Thymus (tissue), 11 donors: ENCODE data around the gene DLST. TPM values are rescaled to one million over a fixed set of nuclear protein-coding genes. Genes with fewer than 3 reads are reported as not detected.
"Not testable (repeated sequence)": the region's sequence is repeated elsewhere in the genome, so short reads cannot be mapped to it uniquely, and the experiment has no call there.

Experiments used
- DNase-seq, 9 donors: peaks; one replicate each; pipeline ENCODE4 v3.0.0-alpha.2; 2013; ENCODE audit warnings: low spot score in 9 of 9, low read depth in 6 of 9, missing footprints in 1 of 9
- H3K27ac ChIP-seq, 2 donors: one replicate each; pipeline ENCODE4 v1.5.1; 2013; ENCODE audit warnings: control low read depth in 1 of 2, low read depth in 1 of 2, low read length in 1 of 2, mild to moderate bottlenecking in 1 of 2, moderate library complexity in 1 of 2
- H3K27me3 ChIP-seq, 2 donors: one replicate each; pipeline ENCODE4 v1.5.1; 2013; ENCODE audit warnings: low read length in 1 of 2; ENCODE audit not compliant: control insufficient read depth in 2 of 2, insufficient read depth in 1 of 2
- H3K36me3 ChIP-seq, 2 donors: one replicate each; pipeline ENCODE4 v1.5.1; 2013; ENCODE audit warnings: low read length in 1 of 2, mild to moderate bottlenecking in 1 of 2, moderate library complexity in 1 of 2; ENCODE audit not compliant: control insufficient read depth in 2 of 2, insufficient read depth in 2 of 2
- H3K4me1 ChIP-seq, 2 donors: one replicate each; pipeline ENCODE4 v1.5.1; 2013; ENCODE audit warnings: low read length in 2 of 2; ENCODE audit not compliant: control insufficient read depth in 2 of 2, insufficient read depth in 2 of 2
- H3K4me3 ChIP-seq, 2 donors: one replicate each; pipeline ENCODE4 v1.5.1; 2013; ENCODE audit warnings: low read length in 2 of 2, control low read depth in 1 of 2, mild to moderate bottlenecking in 1 of 2
- H3K9me3 ChIP-seq, 2 donors: one replicate each; pipeline ENCODE4 v1.5.1; 2013; ENCODE audit warnings: low read length in 1 of 2, mild to moderate bottlenecking in 1 of 2; ENCODE audit not compliant: control insufficient read depth in 2 of 2, insufficient read depth in 1 of 2
- WGBS: extraction: QIAGEN DNeasy Blood & Tissue Kit; methylation state at CpG from one replicate; pipeline ENCODE4 v1.1.7; 2013; 5-methylcytosine and 5-hydroxymethylcytosine counted together
- polyA plus RNA-seq: library from polyadenylated mRNA; stranded (reverse); fragments of 200-250 nt; gene quantifications from one replicate; pipeline ENCODE4 v1.2.3, GENCODE V29; 2013
- total RNA-seq: library from RNA; stranded (reverse); fragments of 120-200 nt; gene quantifications from one replicate; pipeline ENCODE4 v1.2.4, GENCODE V29; 2013
- donor health status: healthy.

Gene DLST
- total and polyA plus RNA-seq, 2 donors = 29.8 to 49.4 TPM

DNA sequence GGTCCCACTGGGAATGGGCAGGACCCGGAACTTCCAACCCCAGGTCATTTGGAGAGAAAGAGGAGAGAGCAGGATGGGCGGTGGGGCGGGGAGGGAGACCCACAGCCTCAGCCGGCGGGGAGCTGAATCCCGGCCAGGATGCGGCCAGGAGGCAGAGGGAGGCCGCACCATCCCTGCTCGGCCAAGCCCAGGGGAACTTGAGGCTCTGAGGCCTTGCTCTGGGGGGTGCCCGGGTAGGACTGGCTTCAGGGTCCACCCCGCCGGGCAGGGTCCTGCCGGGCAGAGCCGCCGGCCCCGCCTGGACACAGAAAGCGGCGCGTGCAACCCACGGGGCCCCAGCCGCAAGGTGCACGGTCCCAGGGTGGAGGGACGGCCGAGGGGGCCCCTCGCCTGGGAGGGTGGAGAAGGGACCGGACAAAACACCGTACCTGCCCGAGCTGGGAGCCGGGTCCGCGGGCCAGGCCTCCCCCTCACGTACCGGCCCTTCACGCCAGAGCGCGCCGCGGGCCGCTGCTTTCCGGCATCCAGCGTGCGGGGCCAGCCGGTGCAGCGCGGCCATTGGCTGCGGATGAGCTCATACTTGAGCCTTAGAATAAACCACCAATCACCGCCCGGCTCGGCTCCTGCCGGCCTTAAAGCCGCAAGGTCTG, 41.2 kb downstream of the DLST start, which contains the start of gene RPS6KL1:
RPS6KL1 (minus strand) TSS at position 509 of the 650 bp plus-strand sequence. CDS start 1,719 bp downstream, outside the sequence.
- no peaks in the 10 kb centered on the region for H3K9me3 ChIP-seq
- DNase-seq = peak in 7 of 9 donors; percentile 44 to 83 (median 73)
- 20% methylated on average over 51 of the region's 51 CpGs for WGBS
- H3K4me1 ChIP-seq = peaks cover 0 to 13% of the 10 kb centered on the region in 2 donors
- H3K36me3 ChIP-seq = no peaks in the 10 kb centered on the region
- H3K4me3 ChIP-seq = peak within 1 kb of the TSS; percentile 49 to 52
- H3K27ac ChIP-seq = no peak within 1 kb of the TSS
- peaks cover 0 to 8% of the 10 kb centered on the region in 2 donors for H3K27me3 ChIP-seq

DNA sequence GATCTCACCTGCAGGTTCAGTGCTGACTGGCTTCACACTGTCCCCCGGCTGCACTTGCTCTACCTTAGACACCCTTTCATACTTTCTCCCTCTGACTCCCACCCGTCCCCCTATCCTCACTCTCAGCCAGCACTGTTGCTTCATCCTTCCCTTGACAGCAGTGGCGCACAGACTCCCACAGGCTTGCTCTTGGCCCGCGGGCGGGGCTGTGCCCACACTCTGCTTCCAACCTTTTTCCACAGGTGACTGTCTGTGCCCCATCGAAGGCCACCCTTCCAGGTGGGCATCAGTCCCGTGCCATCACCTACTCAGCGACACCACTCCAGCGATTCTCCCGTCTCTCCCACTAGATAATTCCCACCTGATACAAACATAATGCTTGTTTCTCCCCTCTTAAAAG, 42.3 kb downstream of the DLST start:
- Histone ChIP-seq H3K27ac (no peak overlapping the region), H3K27me3 (peaks cover 0 to 8% of the 10 kb centered on the region in 2 donors), H3K4me1 (peaks cover 0 to 10% of the 10 kb centered on the region in 2 donors), H3K36me3 (no peaks in the 10 kb centered on the region), H3K9me3 (no peaks in the 10 kb centered on the region), H3K4me3 (no peak overlapping the region)
- 95% methylated on average over 11 of the region's 11 CpGs for WGBS
- DNase-seq = no peak

DNA sequence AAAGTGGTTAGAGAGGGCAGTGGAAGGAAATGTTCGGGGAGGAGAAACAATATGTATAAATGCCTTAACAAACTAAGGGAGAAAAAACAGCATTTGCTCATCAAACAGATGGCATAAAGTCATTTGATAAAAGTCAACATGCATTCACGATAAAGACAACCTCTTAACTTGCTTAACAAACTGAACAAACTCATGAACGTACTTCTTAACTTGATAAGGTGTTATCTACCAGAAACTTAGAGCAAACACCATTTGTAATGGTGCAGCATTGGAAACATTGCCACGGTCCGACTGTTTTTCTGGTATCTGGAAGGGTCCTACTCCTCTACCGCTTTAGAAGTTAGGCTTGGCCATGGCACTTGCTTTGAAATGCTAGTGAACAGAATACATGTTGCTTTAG, 45.5 kb downstream of the DLST start:
- Histone ChIP-seq H3K4me3 (no peak overlapping the region), H3K4me1 (peaks cover 0 to 12% of the 10 kb centered on the region in 2 donors), H3K27me3 (peaks cover 0 to 8% of the 10 kb centered on the region in 2 donors), H3K9me3 (no peaks in the 10 kb centered on the region), H3K27ac (no peak overlapping the region), H3K36me3 (no peaks in the 10 kb centered on the region)
- WGBS = 95% methylated on average over 6 of the region's 6 CpGs
- no peak for DNase-seq

DNA sequence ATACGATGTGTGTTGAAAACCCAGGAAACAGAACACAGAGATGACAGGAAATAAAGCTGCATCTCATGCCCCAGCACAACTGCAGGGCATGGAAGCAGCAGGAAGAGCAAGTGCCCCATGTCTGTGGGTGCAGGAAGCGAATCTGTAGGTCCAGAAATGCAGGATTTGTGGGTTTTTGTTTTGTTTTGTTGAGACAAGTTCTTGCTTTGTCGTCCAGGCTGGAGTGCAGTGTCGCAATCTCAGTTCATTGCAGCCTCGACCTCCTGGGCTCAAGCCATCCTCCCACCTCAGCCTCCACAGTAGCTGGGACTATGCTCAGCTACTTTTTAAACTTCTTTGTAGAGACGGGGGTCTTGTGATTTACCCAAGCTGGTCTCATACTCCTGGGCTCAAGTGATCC, 47.5 kb downstream of the DLST start:
- H3K27ac ChIP-seq = no peak overlapping the region
- peaks cover 0 to 8% of the 10 kb centered on the region in 2 donors for H3K4me1 ChIP-seq
- 80% methylated on average over 6 of the region's 6 CpGs for WGBS
- H3K4me3 ChIP-seq = no peak overlapping the region
- no peak for DNase-seq
- H3K9me3 ChIP-seq = no peaks in the 10 kb centered on the region
- no peaks in the 10 kb centered on the region for H3K36me3 ChIP-seq
- H3K27me3 ChIP-seq = no peaks in the 10 kb centered on the region

DNA sequence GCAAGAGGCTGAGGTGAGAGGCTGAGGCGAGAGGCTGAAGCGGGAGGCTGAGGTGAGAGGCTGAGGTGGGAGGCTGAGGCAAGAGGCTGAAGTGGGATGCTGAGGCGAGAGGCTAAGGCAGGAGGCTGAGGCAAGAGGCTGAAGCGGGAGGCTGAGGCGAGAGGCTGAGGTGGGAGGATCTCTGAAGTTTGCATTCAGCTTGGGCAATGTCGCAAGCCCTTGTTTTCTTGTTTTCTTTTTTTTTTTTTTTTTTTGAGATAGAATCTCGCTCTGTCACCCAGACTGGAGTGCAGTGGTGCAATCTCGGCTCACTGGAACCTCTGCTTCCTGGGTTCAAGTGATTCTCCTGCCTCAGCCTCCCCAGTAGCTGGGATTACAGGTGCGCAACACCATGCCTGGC, 50.0 kb downstream of the DLST start:
- WGBS = 91% methylated on average over 9 of the region's 9 CpGs
- not testable (repeated sequence) for H3K9me3 ChIP-seq, H3K27ac ChIP-seq, DNase-seq, H3K36me3 ChIP-seq, H3K4me3 ChIP-seq, H3K27me3 ChIP-seq
- H3K4me1 ChIP-seq = peaks cover 0 to 18% of the 10 kb centered on the region in 2 donors

DNA sequence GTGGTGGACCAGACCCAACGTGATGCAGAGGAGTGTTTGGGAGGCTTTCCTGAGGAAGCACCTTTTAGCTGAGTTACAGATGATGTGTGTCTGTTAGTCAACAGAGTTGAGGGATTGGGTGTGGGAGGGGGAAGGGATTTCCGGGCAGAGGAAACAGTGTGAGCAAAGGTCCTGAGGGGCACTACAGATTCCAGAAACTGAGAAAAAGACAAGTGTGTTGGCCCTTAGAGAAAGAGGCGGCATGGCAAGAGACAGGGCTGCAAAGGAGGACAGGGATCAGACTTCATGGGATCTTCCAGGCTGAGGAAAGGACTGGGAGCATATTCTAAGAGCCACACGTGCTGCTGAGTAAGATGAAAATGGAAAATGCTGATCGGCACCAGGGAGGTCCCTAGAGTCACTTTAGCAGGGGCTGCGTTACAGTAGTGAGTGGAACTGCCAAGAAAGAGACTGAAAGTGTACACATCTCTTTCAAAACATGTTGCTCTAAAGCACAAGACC, 50.7 kb downstream of the DLST start:
- Histone ChIP-seq H3K9me3 (no peaks in the 10 kb centered on the region), H3K27ac (no peak overlapping the region), H3K27me3 (no peaks in the 10 kb centered on the region), H3K4me3 (no peak overlapping the region), H3K4me1 (peaks cover 0 to 18% of the 10 kb centered on the region in 2 donors), H3K36me3 (no peaks in the 10 kb centered on the region)
- no peak for DNase-seq
- WGBS = 36% methylated on average over 6 of the region's 6 CpGs

DNA sequence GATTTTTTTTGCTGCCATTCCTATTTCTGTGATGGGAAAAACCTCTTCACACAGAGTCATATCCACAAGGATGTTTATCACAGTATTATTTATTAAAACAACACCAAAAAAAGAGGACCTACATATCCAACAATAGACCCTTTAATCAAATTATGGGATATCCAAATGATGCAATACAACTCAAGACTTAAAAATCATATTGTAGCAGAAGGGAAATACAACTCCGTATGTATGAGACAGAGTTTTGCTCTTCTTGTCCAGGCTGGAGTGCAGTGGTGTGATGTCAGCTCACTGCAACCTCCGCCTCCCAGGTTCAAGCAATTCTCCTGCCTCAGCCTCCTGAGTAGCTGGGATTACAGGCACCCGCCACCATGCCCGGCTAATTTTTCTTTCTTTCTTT, 51.2 kb downstream of the DLST start:
- 84% methylated on average over 4 of the region's 4 CpGs for WGBS
- H3K36me3 ChIP-seq, H3K9me3 ChIP-seq, H3K27ac ChIP-seq, H3K27me3 ChIP-seq, H3K4me3 ChIP-seq, DNase-seq: not testable (repeated sequence)
- H3K4me1 ChIP-seq = peaks cover 0 to 18% of the 10 kb centered on the region in 2 donors

DNA sequence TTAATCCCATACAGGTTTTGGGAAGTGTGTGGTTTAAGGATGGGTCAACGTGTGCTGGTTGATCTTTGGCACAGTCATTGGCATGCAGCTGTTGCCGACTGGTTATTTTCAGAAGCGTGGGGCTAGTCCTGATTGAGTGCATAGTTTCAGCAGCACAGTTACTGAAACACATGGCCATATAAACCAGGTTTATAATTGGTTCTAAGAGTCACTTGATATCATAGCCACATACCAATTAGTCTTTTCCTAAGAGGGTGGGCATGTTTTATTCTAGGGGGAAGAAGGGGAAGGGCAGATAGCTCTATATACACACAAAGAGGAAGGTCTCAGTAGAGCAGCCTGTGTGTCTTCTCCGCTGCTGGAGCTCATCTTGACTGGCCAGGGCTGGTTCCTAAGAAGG, 52.3 kb downstream of the DLST start:
- WGBS = 66% methylated on average over 4 of the region's 4 CpGs
- DNase-seq = no peak
- Histone ChIP-seq H3K27ac (no peak overlapping the region), H3K4me1 (peaks cover 0 to 18% of the 10 kb centered on the region in 2 donors), H3K27me3 (no peaks in the 10 kb centered on the region), H3K36me3 (no peaks in the 10 kb centered on the region), H3K4me3 (no peak overlapping the region), H3K9me3 (peaks cover 0 to 4% of the 10 kb centered on the region in 2 donors)

DNA sequence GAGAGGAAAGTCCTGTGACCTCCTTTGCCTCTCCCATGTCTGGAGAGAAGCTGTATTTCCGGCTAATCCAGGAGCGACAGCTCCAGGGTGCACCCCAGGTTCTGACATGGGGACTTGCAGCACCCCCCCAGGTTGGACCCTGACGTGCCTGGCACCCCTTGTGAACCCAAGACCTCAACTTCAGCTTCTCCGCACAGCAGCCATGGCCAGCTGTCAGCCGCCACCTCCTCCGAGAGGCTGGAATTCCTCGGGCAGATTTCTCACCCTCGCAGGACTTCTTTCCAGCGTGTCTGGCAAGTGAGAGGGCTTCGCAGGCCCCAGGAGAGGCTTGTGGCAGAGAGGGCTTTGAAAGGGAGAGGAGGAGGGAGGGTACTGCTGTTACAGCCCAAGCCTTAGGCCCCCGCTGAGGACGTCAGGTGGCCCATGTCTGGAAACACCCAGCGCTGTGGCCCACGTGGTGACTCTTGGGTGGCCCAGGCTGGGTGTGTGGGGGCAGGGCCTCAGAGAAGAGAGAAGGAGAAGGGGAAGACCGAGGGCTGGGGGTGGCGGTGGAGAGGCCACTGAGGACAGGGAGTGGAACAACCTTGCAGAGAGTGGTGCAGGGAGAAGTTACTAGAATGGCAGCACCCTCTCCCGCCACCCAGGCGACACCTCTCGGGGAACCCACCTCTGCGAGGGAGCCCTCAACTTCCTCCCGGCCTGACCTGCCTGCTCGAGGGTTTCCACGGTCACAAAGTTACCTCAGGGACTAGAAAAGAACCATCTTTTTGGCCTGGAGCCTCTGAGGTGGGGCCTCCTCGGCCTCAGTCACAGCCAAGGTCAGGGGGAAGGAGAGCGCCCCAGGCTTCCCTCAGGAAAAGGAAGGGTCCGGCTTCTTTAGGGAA, 53.0 kb downstream of the DLST start:
- DNase-seq = no peak
- 72% methylated on average over 26 of the region's 26 CpGs for WGBS
- Histone ChIP-seq H3K36me3 (no peaks in the 10 kb centered on the region), H3K4me1 (peaks cover 0 to 21% of the 10 kb centered on the region in 2 donors), H3K27ac (no peak overlapping the region), H3K4me3 (no peak overlapping the region), H3K9me3 (peaks cover 0 to 6% of the 10 kb centered on the region in 2 donors), H3K27me3 (no peaks in the 10 kb centered on the region)
